Astrocyte of the spinal cord (primary cell): ENCODE data around the gene DENND1A.

ENCODE experiments used
- DNase-seq: peaks from one replicate; pipeline ENCODE4 v3.0.0; 2011; ENCODE audit warnings: low read depth, low spot score
- H3K4me3 ChIP-seq: 2 replicates; pipeline ENCODE4 v1.5.1; 2011; ENCODE audit warnings: low read depth, mild to moderate bottlenecking, low read length, moderate library complexity
- CTCF ChIP-seq: IDR thresholded peaks from 2 replicates; pipeline ENCODE4 v1.5.1; 2012; ENCODE audit warnings: low read depth, mild to moderate bottlenecking, low read length, inconsistent platforms
- in situ Hi-C: cut with HindIII; loops from 2 replicates; pipeline ENCODE4 v1.10.0; 2017; ENCODE audit warnings: low sequenced_read_pairs

The DENND1A gene

GRCh38 chr9:123608104-123608503 is 321.8 kb downstream of the DENND1A start:
- in situ Hi-C loops: no loop called here
- no peak for TF ChIP-seq CTCF

GRCh38 chr9:123607479-123607878 is 322.4 kb downstream of the DENND1A start:
- TF ChIP-seq CTCF: no peak
- no peak overlapping the region for H3K4me3 ChIP-seq
- in situ Hi-C loops: no loop called here
- no peak for DNase-seq

More at GRCh38 chr9:123608104-123608503, 321.8 kb downstream of the DENND1A start:
- no peak overlapping the region for H3K4me3 ChIP-seq
- DNase-seq: no peak

- TF ChIP-seq CTCF: no peak
- in situ Hi-C loops: no loop called here
- no peak for DNase-seq
- no peak overlapping the region for H3K4me3 ChIP-seq
Observed at GRCh38 chr9:123606141-123606540, 323.8 kb downstream of the DENND1A start.

- TF ChIP-seq CTCF: no peak
Observed at GRCh38 chr9:123605286-123605685, 324.6 kb downstream of the DENND1A start.

GRCh38 chr9:123604861-123605260 is 325.1 kb downstream of the DENND1A start:
- no peak for DNase-seq
- H3K4me3 ChIP-seq: no peak overlapping the region
- no peak for TF ChIP-seq CTCF
- in situ Hi-C loops: no loop called here

More at GRCh38 chr9:123605286-123605685, 324.6 kb downstream of the DENND1A start:
- no peak for DNase-seq
- H3K4me3 ChIP-seq: no peak overlapping the region
- in situ Hi-C loops: no loop called here

GRCh38 chr9:123601828-123602227 is 328.1 kb downstream of the DENND1A start:
- no peak overlapping the region for H3K4me3 ChIP-seq
- TF ChIP-seq CTCF: no peak
- DNase-seq: no peak
- in situ Hi-C loops: no loop called here

- H3K4me3 ChIP-seq: no peak overlapping the region
- no peak for TF ChIP-seq CTCF
- no peak for DNase-seq
- in situ Hi-C loops: no loop called here
Observed at GRCh38 chr9:123599781-123600180, 330.1 kb downstream of the DENND1A start.
